GM18519 (cell line): ENCODE data around the gene AIM2.
A peak's percentile ranks its signal among the peaks of the same experiment; 100 is the strongest.
"Not testable (repeated sequence)": the region's sequence is repeated elsewhere in the genome, so short reads cannot be mapped to it uniquely, and the experiment has no call there.

Experiments used
- ATAC-seq: cut with Tn5 transposase; IDR thresholded peaks from one replicate; pipeline ENCODE4 v1.9.1; 2021; ENCODE audit warnings: mild to moderate bottlenecking, moderate library complexity; ENCODE audit not compliant: unreplicated experiment, low FRiP score

AIM2 gene, protein sequence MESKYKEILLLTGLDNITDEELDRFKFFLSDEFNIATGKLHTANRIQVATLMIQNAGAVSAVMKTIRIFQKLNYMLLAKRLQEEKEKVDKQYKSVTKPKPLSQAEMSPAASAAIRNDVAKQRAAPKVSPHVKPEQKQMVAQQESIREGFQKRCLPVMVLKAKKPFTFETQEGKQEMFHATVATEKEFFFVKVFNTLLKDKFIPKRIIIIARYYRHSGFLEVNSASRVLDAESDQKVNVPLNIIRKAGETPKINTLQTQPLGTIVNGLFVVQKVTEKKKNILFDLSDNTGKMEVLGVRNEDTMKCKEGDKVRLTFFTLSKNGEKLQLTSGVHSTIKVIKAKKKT

GRCh38 chr1:159076438-159077119, at the start of gene AIM2:
TSS of gene AIM2 (minus strand) at chr1:159076766. CDS start at chr1:159073499, 3,267 bp downstream.
- peak; percentile 70 for ATAC-seq

DNA sequence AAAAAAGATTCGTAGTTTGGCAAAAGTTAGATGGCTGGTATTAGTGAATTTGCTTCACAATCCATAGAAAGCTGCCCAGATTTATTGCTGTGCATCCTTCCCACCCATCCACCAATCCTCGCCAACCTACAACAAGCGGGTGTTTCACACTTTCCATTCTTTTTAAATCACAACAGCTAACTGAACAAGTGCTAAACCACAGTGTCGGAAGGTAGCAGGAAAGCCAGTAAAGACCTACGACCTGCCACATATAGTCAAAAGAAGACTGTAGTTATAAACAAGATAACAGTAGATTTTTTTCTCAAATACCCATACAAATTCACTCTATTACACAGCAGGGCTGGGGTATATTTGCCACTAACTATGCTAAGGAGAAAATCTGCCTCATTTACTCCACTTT, 47.0 kb upstream of the AIM2 start:
- no peak for ATAC-seq

GRCh38 chr1:159122005-159122621, 45.5 kb upstream of the AIM2 start:
- ATAC-seq = peak; percentile 88

- ATAC-seq = peak; percentile 52
Observed at GRCh38 chr1:159121526-159121925, 45.0 kb upstream of the AIM2 start.

DNA sequence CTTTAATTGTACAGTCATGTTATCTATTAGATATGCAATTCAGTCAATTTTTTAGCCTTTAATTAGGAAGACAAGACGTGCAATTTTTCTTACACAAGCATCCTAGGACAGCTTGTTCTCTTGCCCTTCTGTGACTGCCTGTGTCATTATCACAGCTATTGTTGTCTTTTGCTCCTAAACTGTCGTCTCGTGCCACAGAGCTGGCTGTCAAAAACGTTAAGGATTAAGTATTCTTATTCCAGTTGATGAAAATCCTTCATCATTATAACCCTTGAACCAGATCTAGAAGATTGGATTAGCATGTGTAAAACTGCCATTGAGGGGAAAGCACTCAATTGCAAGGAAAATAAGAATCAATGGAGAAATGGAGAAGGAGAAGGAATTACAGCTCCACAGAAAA, 43.8 kb upstream of the AIM2 start:
- ATAC-seq = no peak

DNA sequence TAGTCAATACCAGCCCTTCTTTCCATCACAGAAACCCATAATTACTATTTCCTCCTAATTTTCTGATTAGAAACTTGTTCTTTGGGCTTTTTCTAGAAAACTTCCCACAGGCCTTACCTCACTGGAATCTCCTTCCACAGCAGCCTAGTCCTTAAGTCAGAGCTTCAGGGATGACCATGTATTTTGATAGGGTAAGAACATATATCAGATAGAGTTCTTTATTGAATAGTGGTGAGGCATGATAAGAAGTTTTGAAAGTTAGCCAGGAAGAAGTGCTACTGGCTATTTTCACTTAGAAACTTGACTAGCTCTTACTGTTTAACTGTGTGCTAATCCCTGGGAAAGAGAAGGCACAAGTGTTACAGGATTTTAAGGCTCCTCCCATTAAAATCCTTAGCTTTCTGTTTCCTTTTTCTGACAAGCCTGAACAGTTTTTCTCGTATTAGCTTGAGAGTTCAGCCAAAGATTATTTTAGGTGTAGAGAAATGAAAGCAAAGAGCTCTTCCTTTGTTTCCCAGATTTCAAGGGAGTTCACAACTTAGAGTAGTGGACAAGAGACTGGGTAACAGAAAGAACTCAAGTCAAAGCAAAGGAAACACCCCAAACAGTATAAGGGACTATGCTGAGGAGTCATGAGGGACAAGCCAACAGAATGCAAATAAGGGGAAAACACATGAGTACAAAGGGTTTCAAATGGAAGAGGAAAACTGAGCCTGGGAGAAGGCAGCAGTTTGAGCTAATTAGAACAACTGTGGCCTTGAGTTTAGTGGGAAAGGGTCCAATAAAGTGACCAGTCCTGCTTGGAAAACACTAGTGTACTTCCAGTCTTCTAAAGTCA, 37.2 kb upstream of the AIM2 start:
- no peak for ATAC-seq

- not testable (repeated sequence) for ATAC-seq
Observed at GRCh38 chr1:159103021-159103420, 26.5 kb upstream of the AIM2 start.

- ATAC-seq = no peak
Observed at GRCh38 chr1:159100589-159100988, 24.0 kb upstream of the AIM2 start.

DNA sequence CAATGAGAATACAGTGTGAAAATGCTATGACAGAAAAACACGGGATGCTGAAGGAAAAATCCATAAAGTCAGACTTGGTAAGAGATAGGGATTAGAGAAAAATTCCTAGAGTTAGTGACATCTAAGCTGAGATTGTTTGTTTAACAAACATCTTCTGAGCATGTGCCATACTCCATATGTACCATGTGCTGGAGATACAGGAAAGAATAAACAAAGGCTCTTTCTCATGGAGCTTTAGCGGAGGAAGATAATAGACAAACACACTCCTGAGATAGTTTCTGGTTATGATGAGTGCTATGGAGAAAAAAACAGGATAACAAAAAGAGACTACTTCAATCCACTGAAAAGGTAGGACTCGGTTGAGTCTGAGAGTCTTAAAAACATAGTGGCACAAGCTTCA, 22.0 kb upstream of the AIM2 start:
- ATAC-seq = no peak

- ATAC-seq = no peak
Observed at GRCh38 chr1:159092036-159092760, 15.6 kb upstream of the AIM2 start.

GRCh38 chr1:159091607-159092031, 15.1 kb upstream of the AIM2 start:
- ATAC-seq = no peak

- ATAC-seq = no peak
Observed at GRCh38 chr1:159091180-159091560, 14.6 kb upstream of the AIM2 start.

DNA sequence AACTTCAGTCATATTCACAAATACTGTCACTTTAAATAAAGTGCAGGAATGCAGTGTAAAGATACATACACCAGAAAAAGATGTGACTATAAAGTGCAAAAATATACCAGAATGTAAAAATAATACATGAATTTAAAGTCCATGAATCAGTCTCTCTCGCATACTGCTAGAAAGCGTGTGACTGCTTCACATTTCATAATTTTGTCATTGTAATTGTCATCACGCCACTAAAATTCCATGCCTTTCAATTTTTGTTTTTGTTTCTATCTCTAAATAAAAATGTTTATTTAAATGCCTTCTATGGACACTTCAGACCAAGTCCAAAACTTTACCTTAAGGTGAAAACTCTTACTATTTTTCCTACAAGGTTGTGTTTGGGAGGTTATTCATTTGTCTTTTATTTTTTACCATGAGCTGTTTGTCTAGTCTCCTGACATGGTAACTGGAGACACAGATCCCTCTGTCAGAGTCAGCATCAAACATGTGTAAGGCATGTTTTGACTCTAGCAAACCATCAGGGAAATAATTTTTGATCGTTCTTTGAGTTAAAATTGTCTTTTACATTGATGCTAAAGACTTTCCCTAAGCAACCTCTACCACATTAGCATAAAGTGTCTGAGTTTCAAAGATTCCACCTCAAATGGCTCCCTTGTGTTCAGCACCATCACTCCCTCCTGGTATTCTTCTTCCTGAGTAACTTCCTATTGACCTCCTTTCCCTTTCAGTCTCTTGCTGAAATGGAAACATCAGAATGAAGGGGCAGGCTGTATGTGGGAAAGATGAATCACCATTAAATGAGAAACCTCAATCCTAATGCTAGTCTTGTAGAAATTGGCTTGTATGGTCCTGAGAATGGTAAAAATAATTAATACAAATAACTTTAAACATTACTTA, 14.0 kb upstream of the AIM2 start:
- no peak for ATAC-seq

GRCh38 chr1:159089184-159089791, 12.7 kb upstream of the AIM2 start:
- no peak for ATAC-seq

DNA sequence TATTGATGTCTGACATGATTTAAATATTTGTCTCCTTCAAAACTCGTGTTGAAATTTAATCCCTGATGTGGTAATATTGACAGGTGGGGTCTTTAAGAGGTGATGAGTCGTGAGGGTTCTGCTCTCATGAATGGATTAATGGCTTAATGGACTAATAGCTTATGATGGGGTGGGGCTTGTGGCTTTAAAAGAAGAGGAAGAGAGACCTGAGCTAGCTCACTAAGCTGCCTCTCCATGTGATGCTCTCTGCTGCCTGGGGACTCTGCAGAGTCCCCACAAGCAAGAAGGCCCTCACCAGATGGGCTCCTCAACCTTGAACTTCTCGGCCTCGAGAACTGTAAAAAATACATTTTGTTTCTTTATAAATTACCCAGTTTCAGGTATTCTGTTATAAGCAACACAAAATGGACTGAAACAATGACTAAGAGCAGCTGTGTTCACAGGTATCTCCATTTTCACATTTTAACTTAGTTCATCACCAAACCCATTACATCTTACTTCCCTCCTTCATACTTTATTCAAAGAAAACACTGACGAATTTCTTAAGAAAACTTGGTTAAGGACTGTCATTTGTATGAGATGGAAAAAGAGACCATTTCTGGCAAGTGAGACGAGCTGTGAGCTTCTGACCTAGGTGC, 12.1 kb upstream of the AIM2 start:
- ATAC-seq = no peak

DNA sequence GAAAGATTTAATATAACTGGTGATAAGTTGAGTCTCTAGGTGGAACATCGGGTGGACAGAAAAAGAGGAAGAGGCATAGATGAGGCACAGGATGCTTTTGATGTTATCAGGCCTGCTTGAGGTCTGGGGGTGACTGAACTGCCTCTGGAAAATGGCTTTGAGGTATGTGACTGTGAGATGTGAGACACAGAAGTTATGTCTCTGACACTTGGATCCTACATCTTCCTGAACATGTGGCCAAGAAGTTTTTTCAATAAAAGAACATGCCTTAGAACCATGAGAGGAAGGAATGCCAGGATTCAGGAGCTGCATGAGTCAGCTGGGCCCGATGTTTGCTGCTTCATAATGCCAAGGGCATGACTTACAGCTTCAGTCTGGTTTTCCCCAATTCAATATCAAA, 11.5 kb upstream of the AIM2 start:
- no peak for ATAC-seq

GRCh38 chr1:159084867-159085266, 8.3 kb upstream of the AIM2 start:
- ATAC-seq = no peak

DNA sequence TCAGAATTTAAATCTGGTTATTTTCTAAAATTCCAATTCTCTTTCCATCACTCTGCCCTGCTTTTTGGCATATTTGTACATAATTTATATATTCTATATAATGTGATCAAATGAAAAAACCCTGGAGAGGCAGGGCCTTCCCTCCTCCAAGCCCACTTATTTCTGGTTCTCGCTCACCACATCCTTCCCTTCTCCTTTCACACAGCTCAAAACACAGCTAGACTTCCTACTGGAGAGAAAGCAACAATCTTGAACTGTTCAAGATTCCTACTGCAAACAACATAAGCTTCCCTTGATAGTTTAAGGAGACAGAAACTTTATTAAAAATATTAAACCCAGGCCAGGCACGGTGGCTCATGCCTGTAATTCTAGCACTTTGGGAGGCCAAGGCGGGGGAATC, 7.6 kb upstream of the AIM2 start:
- ATAC-seq = no peak
